Neural crest cell (in vitro differentiated cells): ENCODE results near the gene KLRF1. TPM values are rescaled to one million over a fixed set of nuclear protein-coding genes. Genes with fewer than 3 reads are reported as not detected.

Experiments
- DNase-seq: peaks from one replicate; pipeline ENCODE4 v3.0.0; 2021; ENCODE audit warnings: low read depth, mixed read lengths, low spot score
- H3K27ac Mint-ChIP-seq: one replicate; pipeline ENCODE4 v1.8.0; 2021; ENCODE audit warnings: mild to moderate bottlenecking, mixed read lengths; ENCODE audit not compliant: unreplicated experiment
- H3K27me3 Mint-ChIP-seq: 2 replicates; pipeline ENCODE4 v1.8.0; 2021; ENCODE audit warnings: low read depth, mild to moderate bottlenecking, mixed read lengths
- H3K36me3 Mint-ChIP-seq: 2 replicates; pipeline ENCODE4 v1.8.0; 2021; ENCODE audit warnings: low read depth, mild to moderate bottlenecking, mixed read lengths
- H3K4me1 Mint-ChIP-seq: 2 replicates; pipeline ENCODE4 v1.8.0; 2021; ENCODE audit warnings: mixed read lengths
- H3K4me3 Mint-ChIP-seq: one replicate; pipeline ENCODE4 v1.8.0; 2021; ENCODE audit warnings: mild to moderate bottlenecking, mixed read lengths
- H3K9me3 Mint-ChIP-seq: 2 replicates; pipeline ENCODE4 v1.8.0; 2021; ENCODE audit warnings: mixed read lengths
- CTCF ChIP-seq: fragments of 200-600 bp; sonication (generic); conservative IDR thresholded peaks from 2 replicates; pipeline ENCODE4 v1.5.0; 2021; ENCODE audit warnings: antibody characterized with exemption, mild to moderate bottlenecking
- total RNA-seq: library from RNA; stranded (reverse); gene quantifications from 2 replicates; pipeline ENCODE4 v1.2.1, GENCODE V29; 2021

KLRF1 gene
- total RNA-seq, 1 donor from 2014 or later, result not detected

GRCh38 chr12:9856151-9856550, 28.9 kb downstream of the KLRF1 start:
- Mint-ChIP-seq H3K27ac (no peak overlapping the region), H3K4me3 (no peak overlapping the region), H3K9me3 (no peaks in the 10 kb centered on the region), H3K27me3 (no peaks in the 10 kb centered on the region), H3K4me1 (no peaks in the 10 kb centered on the region), H3K36me3 (no peaks in the 10 kb centered on the region)
- TF ChIP-seq CTCF, result no peak
- no peak for DNase-seq

- no peak for DNase-seq
- no peak overlapping the region for H3K4me3 Mint-ChIP-seq
- no peaks in the 10 kb centered on the region for H3K4me1 Mint-ChIP-seq
- H3K27ac Mint-ChIP-seq, result no peak overlapping the region
- no peaks in the 10 kb centered on the region for H3K27me3 Mint-ChIP-seq
- H3K36me3 Mint-ChIP-seq, result no peaks in the 10 kb centered on the region
- no peaks in the 10 kb centered on the region for H3K9me3 Mint-ChIP-seq
- no peak for TF ChIP-seq CTCF
Observed at GRCh38 chr12:9856894-9857293, 29.6 kb downstream of the KLRF1 start.

- H3K27ac Mint-ChIP-seq, result no peak overlapping the region
- H3K36me3 Mint-ChIP-seq, result no peaks in the 10 kb centered on the region
Observed at GRCh38 chr12:9858135-9858534, 30.9 kb downstream of the KLRF1 start.

GRCh38 chr12:9864913-9865675, 37.8 kb downstream of the KLRF1 start:
- no peaks in the 10 kb centered on the region for H3K27me3 Mint-ChIP-seq
- no peak for TF ChIP-seq CTCF
- peaks cover 3% of the 10 kb centered on the region for H3K9me3 Mint-ChIP-seq
- no peak overlapping the region for H3K27ac Mint-ChIP-seq
- no peak overlapping the region for H3K4me3 Mint-ChIP-seq
- H3K4me1 Mint-ChIP-seq, result peaks cover 9% of the 10 kb centered on the region
- no peak for DNase-seq
- no peaks in the 10 kb centered on the region for H3K36me3 Mint-ChIP-seq

More at GRCh38 chr12:9858135-9858534, 30.9 kb downstream of the KLRF1 start:
- H3K9me3 Mint-ChIP-seq, result peaks cover under 1% of the 10 kb centered on the region
- no peak for DNase-seq
- H3K4me3 Mint-ChIP-seq, result no peak overlapping the region
- no peak for TF ChIP-seq CTCF
- no peaks in the 10 kb centered on the region for H3K27me3 Mint-ChIP-seq
- H3K4me1 Mint-ChIP-seq, result no peaks in the 10 kb centered on the region

GRCh38 chr12:9866860-9867269, 39.6 kb downstream of the KLRF1 start:
- no peaks in the 10 kb centered on the region for H3K36me3 Mint-ChIP-seq
- no peak for TF ChIP-seq CTCF
- H3K4me1 Mint-ChIP-seq, result peaks cover 13% of the 10 kb centered on the region
- H3K27ac Mint-ChIP-seq, result no peak overlapping the region
- no peak overlapping the region for H3K4me3 Mint-ChIP-seq
- peaks cover 3% of the 10 kb centered on the region for H3K9me3 Mint-ChIP-seq
- DNase-seq, result no peak
- H3K27me3 Mint-ChIP-seq, result no peaks in the 10 kb centered on the region
